ENCODE results near the gene MAGI1. TPM values are rescaled to one million over a fixed set of nuclear protein-coding genes. Genes with fewer than 3 reads are reported as not detected.

MAGI1 gene
- polyA plus RNA-seq, 5 donors, result 17.5 to 29.3 (median 27.6) TPM

- no peak for DNase-seq
Observed at GRCh38 chr3:65595222-65596028, 443.3 kb downstream of the MAGI1 start.

DNA sequence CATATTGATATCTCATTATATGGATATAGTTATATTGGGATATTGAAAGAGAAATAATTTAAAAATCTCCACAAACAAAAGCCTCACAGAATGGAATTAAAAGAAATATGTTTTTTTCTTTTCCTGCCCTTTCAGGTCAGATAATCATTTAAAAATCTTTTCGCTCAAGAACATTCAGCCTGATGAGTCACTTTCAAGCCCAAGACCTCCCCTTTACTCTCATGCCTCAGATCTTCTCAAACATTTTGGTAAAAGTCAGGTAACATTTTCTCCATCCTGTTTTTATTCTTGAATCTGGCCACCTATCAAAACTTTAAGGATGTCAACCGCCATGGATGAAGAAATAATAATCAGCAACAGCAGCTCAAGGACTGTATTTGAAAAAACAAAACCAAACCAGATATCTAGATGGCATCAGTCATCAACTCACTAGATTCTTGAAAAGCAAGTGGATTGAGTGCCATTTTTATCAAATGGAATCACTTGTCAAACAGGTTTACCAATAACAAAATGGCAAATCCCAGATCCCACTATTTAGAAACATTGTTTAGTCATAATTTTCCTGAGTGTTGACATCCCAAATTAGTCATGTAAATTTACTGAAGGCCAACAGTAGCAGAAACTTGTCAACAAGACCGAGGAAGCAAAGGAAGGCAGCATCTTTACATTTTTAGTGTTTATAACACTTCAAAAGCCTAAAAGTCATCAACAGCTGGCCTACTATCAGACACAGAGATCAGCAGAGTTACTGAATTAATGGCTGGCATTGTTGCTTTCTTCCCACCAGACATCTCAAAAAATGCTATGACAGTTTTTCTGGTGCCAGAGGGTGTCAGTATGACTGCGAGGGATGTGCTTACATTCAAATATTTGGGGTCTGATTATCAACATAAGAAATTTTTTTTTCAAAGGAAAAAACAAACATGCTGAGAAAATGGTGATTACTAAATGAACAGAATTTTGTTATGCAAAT lies 444.7 kb downstream of the MAGI1 start:
- DNase-seq, result no peak

GRCh38 chr3:65591313-65591712 lies 447.4 kb downstream of the MAGI1 start:
- no peak for DNase-seq

DNA sequence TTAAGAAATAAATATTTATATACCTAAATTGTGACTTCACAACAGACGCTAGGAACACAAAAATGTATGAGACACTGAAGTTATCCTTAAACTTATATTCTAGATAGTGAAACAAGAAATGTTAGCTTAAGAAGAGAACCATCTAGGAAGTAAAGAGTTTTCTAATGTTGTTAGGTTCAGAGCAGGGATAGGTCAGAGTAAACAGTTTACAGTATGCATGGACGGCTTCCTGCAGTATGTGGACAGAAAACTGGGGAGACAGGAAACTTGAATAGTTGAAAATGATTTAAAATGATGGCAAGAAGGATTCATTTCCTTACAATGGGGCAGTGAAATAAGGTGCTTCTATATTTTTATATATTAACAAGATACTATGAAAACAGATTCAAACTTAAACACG lies 449.8 kb downstream of the MAGI1 start:
- DNase-seq, result no peak

DNA sequence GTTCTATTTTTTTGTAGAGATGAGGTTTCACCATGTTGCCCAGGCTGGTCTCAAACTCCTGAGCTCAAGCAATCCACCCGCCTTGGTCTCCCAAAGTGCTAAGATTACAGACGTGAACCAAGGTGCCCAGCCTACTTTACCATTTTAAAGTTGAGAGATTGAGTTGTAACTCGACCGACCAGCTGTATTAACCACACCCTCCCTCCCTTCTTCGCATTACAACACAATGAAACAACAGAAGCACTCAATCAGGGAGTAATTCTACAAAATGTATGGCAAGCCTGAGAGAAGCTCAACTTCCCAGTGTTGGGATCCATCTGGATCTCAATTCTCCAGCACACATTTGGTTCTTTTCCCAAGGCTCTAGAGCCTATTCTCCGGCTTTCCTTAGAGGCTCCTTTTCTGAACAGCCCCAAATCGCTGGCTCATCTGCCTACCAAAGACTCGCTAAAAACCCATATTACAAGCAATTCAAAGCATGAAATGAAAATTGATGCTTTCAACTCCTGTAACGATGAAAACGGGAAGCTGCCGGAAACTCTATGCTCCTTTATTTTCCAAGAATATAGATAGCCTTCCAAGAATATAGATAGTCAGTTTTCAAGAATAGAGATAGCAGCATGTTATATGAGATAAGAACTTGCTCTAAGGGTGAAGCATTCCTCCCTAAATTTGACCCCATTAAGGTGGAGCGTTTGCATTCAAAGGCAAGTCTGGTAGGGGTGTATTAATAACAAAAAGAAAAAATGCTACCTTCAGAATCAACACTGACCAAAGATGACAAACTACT lies 450.9 kb downstream of the MAGI1 start:
- DNase-seq, result no peak

DNA sequence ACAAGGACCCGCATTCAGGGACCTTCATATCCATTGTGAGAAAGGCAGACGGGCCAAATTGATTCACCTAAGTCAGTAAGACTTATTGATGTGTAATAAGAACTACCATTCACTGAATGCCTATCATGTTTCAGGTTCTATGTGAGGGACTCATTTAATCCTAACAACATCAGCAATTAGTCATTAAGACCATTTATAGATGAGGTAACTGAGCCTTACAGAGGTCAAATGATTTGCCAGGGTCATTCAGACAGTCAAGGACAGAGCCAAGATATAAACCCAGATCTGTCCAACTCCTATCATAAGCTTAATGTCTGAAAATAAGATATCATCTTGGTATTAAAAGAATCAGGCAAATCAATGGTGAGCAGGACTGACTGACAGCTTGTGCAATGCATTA lies 453.8 kb downstream of the MAGI1 start:
- DNase-seq, result no peak

DNA sequence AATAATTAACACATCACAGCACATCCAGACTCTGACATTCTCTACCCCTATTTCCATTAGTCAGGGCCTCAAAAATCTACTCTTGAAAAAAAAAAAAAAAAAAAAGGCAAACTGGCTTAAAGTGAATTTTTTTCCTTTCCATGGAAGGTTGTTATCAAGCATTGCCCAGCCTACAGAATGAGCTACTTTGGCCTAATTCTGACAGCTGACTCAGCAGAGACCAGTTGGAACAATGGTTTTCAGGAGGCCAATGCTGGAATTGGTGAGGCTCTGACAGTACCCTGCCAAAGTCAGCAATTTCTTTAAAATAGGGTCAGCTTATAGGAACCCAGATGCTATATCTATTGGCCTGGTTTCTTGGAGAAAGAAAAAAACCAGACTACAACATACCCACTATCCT lies 454.7 kb downstream of the MAGI1 start:
- no peak for DNase-seq

DNA sequence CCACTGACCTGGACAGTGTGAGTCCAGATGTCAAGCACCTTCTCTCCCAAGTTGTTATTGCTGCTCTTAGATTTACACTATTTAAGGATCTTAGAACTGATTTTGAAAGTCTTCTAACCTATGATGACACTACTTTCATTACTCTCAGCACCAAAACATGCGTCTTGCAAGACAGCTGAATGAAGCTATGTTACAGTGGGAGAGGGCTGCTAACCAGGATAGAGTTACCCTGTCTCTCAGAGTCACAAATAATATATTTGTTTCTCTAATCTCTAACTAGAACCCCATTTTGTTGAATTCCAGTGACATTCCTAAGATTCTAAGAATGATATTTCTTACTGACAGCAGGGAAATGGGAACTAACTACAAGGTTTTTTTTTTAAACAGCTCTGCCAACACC lies 455.5 kb downstream of the MAGI1 start:
- DNase-seq, result no peak

DNA sequence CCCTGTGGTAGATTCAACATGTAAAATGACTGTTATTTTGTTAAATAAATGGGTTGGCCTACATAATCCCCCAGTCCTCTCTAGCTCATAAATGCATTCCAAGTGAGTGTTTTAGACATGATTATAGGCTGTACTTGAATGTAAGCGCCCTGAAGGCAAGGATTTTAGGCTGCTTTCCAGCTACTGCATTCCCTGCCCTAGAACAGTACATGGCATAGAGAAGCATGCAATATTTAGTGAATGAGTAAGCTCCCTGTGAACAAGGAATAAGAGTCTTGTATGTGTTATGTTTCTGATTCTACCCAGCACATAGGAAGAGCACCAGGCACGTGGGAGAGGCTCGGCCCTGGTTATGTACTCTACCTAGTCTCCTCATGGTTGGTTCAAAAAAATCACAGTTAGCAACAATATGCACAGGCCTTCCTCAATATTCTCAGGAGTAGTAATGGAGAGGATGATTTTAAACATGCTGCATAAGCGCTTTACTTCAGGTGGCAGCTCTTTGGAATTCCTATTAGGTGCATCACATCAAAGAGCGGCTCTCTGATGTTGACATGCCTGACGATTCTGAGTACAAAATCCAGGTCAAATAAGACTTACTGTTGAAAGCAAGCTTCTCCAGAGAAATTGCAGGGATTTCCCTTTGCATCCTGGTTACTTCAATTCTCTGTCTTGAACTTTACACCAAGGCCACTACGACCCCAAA lies 456.6 kb downstream of the MAGI1 start:
- DNase-seq, result no peak

GRCh38 chr3:65581313-65581712 lies 457.4 kb downstream of the MAGI1 start:
- no peak for DNase-seq

DNA sequence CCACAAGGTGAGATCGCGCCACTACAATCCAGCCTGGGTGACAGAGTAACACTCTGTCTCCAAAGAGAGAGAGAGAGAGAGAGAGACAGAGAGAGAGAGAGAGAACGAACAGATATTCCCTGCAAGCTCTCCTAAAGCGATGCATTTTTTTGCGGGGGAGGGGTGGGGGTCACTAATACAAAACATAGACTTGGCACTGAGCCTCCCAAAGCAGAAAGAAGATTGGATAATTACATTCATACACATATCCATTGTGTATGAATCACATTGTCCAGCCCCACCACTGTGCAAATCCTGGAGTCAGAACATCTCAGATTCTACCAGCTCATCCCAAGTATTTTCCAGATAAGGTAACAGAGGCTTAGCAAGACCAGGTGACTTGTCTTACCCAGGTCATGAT lies 459.9 kb downstream of the MAGI1 start:
- no peak for DNase-seq

GRCh38 chr3:65577843-65578430 lies 460.8 kb downstream of the MAGI1 start:
- no peak for DNase-seq

GRCh38 chr3:65576966-65577365 lies 461.8 kb downstream of the MAGI1 start:
- DNase-seq, result no peak

- no peak for DNase-seq
Observed at GRCh38 chr3:65576228-65576627, 462.5 kb downstream of the MAGI1 start.

DNA sequence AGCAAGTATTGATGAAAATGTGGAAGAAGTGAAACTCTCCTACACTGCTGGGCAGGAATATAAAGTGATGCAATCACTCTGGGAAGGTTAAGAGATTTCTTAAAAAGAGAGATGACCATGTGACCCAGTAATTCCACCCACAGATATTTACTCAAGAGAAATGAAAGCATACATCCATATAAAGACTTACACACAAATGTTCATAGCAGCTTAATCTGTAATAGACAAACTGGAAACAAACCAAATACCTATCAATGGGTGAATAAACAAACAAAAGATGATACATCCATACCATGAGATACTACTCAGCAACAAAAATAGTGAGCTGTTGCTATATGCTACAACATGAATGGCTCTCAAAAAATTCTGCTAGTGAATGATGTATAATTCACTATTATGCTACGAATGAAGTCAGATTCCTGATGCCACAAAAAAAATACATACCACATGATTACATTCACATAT lies 463.3 kb downstream of the MAGI1 start:
- DNase-seq, result no peak

DNA sequence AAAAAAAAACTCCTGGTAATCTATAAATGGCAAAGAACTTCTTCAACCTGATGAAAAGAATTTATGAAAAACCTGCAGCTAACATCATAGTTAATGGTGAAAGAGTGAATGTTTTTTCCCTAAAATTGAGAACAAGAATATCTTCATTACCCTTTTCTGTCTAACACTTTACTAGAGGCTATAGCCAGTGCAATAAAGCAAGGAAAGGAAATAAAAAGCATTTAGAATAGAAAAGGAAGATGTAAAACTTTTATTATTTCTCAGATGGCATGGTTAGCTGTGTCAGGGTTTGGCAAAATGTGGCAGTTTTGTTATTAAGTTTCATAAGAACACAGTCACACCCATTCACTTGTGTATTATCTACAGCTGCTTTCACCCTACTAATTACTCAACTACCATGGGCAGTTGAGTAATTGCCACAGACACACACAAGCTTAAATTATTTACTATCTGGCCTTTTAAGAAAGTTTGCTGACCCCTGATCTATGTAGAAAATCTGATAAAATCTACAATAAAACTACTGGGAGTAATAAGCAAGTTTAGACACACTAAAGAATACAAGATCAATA lies 465.1 kb downstream of the MAGI1 start:
- no peak for DNase-seq

DNA sequence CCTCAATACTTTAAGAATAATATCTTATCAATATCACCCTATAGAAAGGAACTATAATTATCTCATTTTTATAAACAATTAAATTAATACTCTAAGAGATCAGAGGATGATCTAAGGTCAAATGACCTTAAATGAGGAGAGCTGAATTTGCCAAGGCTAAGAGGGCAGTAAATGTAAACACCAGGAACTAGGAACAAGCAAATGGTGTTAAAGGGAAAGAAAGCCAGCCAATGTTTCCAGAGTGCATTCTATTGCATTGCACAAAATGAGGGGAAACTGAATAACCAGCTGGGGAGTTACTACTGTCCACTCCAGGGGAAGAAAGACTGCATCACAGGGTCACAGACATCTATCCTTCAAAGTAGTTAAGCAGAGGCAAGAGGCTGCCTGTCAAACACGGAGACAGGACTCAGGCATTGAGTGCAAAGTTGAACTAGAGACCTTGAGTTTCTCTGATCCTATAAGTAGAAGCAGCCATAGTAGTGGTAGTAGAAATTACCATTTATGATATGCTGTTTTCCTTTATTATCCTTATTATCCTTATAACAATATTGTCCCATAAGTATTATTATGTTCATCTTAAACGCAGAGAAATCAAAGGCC lies 466.4 kb downstream of the MAGI1 start:
- DNase-seq, result no peak

DNA sequence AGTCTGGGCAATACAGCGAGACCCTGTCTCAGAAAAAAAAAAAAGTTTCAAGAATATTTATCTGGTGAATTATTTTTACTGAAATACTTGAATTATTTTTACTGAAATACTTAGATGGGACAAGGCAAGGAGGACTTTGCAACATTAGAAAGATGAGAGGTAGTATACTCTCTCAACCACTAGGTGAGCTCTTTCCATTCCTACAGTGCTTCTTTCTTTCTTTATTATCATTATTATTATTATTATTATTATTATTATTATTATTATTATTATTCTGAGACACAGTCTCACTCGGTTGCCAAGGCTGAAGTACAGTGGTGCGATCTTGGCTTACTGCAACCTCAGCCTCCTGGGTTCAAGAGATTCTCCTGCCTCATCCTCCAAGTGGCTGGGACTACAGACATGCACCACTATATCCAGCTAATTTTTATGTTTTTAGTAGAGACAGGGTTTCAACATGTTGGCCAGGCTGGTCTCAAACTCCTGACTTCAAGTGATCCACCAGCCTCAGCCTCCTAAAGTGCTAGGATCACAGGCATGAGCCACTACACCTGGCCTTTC lies 468.8 kb downstream of the MAGI1 start:
- DNase-seq, result no peak

DNA sequence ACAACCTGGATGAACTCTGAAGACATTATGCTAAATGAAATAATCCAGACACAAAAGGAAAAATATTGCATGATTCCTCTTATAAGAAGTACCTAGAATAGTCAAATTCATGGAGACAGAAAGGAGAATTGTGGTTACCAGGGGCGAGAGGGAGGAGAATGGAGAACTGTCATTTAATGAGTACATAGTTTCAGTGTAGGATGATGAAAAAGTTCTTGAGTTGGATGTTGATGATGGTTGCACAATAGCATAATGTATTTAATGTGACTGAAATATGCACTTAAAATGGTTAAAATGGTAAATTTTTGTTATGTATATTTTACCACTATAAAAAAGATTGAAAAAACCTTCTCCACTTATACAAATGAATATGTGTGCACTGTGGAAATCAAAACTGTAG lies 469.6 kb downstream of the MAGI1 start:
- DNase-seq, result no peak

- no peak for DNase-seq
Observed at GRCh38 chr3:65568497-65568896, 470.2 kb downstream of the MAGI1 start.

Data from right lung (tissue), 5 donors.